ENCODE results near the gene TTC7B.

- no peak for TF ChIP-seq CTCF (IDR thresholded peaks at IDR 0.05; ENCODE audit: low read depth, low read length)
- no peak for TF ChIP-seq POLR2A (IDR thresholded peaks at IDR 0.05; ENCODE audit: extremely low read depth, insufficient read length)
These were observed 247.0 kb downstream of the TTC7B start for GRCh38 chr14:90569201-90569600.

Data from NB4 (cell line).